Prostate gland (tissue), 2 donors: ENCODE results near the gene RRP7A.

Source experiments
- POLR2A ChIP-seq: fragments of 450-650 bp; IDR thresholded peaks from one replicate; pipeline ENCODE4 v1.6.1; 2016; ENCODE audit warnings: antibody characterized with exemption, mild to moderate bottlenecking
- POLR2AphosphoS5 ChIP-seq: sonication (generic); formaldehyde crosslinking; IDR thresholded peaks from one replicate; pipeline ENCODE4 v1.6.1; 2017; ENCODE audit warnings: antibody characterized with exemption
- TF ChIP-seq, protein P1 (sequence below), 4 experiments: fragments of 200-600 bp in 2 of 4; fragments of 450-650 bp in 2 of 4; sonication (generic) in 2 of 4; IDR thresholded peaks; 1 replicate in 3 of 4; 2 replicates in 1 of 4; pipeline ENCODE4 v1.5.1; 2016 to 2019; ENCODE audit warnings: antibody characterized with exemption in 4 of 4, mild to moderate bottlenecking in 2 of 4, moderate library complexity in 2 of 4

DNA sequence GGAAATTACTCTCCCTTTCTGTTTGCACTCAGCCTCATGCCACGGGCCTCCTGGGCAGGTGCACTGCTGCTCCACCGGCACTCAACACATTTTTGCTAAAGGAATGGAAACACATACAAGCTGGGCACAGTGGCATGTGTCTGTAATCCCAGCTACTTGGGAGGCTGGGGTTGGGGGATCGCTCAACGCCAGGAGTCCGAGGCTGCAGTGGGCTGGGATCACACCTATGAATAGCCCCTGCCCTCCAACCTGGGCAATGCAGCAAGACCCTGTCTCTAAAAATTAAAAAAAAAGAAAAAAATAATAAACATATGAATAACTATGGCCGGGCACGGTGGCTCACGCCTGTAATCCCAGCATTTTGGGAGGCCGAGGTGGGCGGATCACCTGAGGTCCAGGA lies 30.6 kb downstream of the RRP7A start:
- TF ChIP-seq, protein P1, sequence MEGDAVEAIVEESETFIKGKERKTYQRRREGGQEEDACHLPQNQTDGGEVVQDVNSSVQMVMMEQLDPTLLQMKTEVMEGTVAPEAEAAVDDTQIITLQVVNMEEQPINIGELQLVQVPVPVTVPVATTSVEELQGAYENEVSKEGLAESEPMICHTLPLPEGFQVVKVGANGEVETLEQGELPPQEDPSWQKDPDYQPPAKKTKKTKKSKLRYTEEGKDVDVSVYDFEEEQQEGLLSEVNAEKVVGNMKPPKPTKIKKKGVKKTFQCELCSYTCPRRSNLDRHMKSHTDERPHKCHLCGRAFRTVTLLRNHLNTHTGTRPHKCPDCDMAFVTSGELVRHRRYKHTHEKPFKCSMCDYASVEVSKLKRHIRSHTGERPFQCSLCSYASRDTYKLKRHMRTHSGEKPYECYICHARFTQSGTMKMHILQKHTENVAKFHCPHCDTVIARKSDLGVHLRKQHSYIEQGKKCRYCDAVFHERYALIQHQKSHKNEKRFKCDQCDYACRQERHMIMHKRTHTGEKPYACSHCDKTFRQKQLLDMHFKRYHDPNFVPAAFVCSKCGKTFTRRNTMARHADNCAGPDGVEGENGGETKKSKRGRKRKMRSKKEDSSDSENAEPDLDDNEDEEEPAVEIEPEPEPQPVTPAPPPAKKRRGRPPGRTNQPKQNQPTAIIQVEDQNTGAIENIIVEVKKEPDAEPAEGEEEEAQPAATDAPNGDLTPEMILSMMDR (IDR thresholded peaks at IDR 0.05): no peak
- TF ChIP-seq POLR2AphosphoS5: no peak
- TF ChIP-seq POLR2A: no peak
